Mammary epithelial cell (primary cell): Measurements from ENCODE around the gene RFTN1.

Experiments
- EZH2 ChIP-seq: IDR thresholded peaks from 2 replicates; pipeline ENCODE4 v1.6.1; 2012; ENCODE audit warnings: low read length, inconsistent platforms, borderline replicate concordance
- TF ChIP-seq, protein P1 (sequence below), 2 donors: IDR thresholded peaks in 1 of 2; conservative IDR thresholded peaks in 1 of 2; 2 replicates each; pipeline ENCODE4 v1.5.1; 2011 to 2012; ENCODE audit warnings: inconsistent platforms in 2 of 2, low read length in 2 of 2, mild to moderate bottlenecking in 2 of 2, control low read depth in 1 of 2, low read depth in 1 of 2; ENCODE audit not compliant: insufficient read depth in 1 of 2; ENCODE audit errors: extremely low read depth in 1 of 2

DNA sequence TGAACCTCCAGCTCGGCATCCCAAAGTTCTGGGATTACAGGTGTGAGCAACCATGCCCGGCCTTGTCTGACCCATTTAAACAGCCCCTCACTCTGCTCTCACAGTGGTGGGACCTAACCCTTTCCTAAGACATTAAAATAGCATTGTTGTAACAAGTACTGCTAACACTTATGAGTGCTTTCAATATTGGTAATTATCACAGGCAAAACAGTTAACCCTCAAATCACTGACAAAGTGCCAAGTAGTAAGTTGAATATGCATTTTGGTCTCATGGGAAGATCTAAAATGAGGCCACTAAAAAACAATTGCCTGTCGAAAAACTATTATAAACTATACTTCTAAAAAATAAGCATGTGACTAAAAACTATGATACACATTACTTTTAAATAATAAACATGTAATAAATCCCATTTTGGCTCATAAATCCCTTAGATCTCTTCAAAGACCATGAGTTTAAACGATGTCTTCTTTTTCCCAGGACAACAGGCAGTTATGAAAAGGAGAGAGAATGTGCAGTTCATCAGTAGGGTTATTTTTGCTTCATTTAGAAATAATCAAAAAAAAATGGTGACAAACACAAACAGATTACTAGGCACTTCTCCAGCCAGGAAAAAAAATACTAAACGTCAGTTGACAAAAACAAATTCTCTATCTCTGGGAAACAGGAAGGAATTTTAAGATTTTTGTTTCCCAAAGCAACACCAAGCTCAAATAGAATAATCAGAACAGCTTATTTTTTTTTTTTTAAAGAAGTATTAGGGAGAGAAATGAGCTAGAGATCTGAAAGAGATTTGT is 95.4 kb downstream of the RFTN1 start:
- no peak for TF ChIP-seq EZH2
- TF ChIP-seq, protein P1, sequence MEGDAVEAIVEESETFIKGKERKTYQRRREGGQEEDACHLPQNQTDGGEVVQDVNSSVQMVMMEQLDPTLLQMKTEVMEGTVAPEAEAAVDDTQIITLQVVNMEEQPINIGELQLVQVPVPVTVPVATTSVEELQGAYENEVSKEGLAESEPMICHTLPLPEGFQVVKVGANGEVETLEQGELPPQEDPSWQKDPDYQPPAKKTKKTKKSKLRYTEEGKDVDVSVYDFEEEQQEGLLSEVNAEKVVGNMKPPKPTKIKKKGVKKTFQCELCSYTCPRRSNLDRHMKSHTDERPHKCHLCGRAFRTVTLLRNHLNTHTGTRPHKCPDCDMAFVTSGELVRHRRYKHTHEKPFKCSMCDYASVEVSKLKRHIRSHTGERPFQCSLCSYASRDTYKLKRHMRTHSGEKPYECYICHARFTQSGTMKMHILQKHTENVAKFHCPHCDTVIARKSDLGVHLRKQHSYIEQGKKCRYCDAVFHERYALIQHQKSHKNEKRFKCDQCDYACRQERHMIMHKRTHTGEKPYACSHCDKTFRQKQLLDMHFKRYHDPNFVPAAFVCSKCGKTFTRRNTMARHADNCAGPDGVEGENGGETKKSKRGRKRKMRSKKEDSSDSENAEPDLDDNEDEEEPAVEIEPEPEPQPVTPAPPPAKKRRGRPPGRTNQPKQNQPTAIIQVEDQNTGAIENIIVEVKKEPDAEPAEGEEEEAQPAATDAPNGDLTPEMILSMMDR (conservative IDR thresholded peaks at IDR 0.05 in 1 of 2, IDR thresholded peaks at IDR 0.05 in 1 of 2; ENCODE audit: extremely low read depth in 1 of 2, insufficient read depth in 1 of 2, low read depth in 1 of 2, low read length in 2 of 2), result no peak
